Measurements from ENCODE around the gene PITHD1. TPM values are rescaled to one million over a fixed set of nuclear protein-coding genes. Genes with fewer than 3 reads are reported as not detected.
"Not testable (repeated sequence)": the region's sequence is repeated elsewhere in the genome, so short reads cannot be mapped to it uniquely, and the experiment has no call there.

Gene PITHD1
- 40.4 TPM for total RNA-seq
- polyA plus RNA-seq (ENCODE audit: insufficient read depth, low read depth, low replicate concordance) = 57.7 TPM
- long read RNA-seq, donor 1, transcript PITHD1-201 (6 exons, 1,603 nt) = major isoform, 13 of 13 reads
- long read RNA-seq, donor 1, partial matches to known transcripts = 0 of 13 reads
- long read RNA-seq, donor 1, other reads (novel, unspliced or antisense) = 0 of 13 reads
- long read RNA-seq, donor 2, transcript PITHD1-201 (6 exons, 1,603 nt) = major isoform, 6 of 35 reads
- long read RNA-seq, donor 2, partial matches to known transcripts = 29 of 35 reads
- long read RNA-seq, donor 2, other reads (novel, unspliced or antisense) = 0 of 35 reads
- long read RNA-seq, donor 3, transcript PITHD1-201 (6 exons, 1,603 nt) = major isoform, 7 of 8 reads
- long read RNA-seq, donor 3, partial matches to known transcripts = 0 of 8 reads
- long read RNA-seq, donor 3, other reads (novel, unspliced or antisense) = 0 of 8 reads
- long read RNA-seq, donor 4, transcript PITHD1-201 (6 exons, 1,603 nt) = major isoform, 5 of 5 reads
- long read RNA-seq, donor 4, partial matches to known transcripts = 0 of 5 reads
- long read RNA-seq, donor 4, other reads (novel, unspliced or antisense) = 0 of 5 reads
- long read RNA-seq, donor 5, partial matches to known transcripts = 7 of 8 reads
- long read RNA-seq, donor 5, other reads (novel, unspliced or antisense) = 0 of 8 reads
- long read RNA-seq, donor 6, transcript PITHD1-201 (6 exons, 1,603 nt) = major isoform, 5 of 31 reads
- long read RNA-seq, donor 6, partial matches to known transcripts = 26 of 31 reads
- long read RNA-seq, donor 6, other reads (novel, unspliced or antisense) = 0 of 31 reads
- long read RNA-seq, donor 7, transcript PITHD1-201 (6 exons, 1,603 nt) = major isoform, 24 of 38 reads
- long read RNA-seq, donor 7, partial matches to known transcripts = 4 of 38 reads
- long read RNA-seq, donor 7, other reads (novel, unspliced or antisense) = 10 of 38 reads
- long read RNA-seq, donor 8, transcript PITHD1-201 (6 exons, 1,603 nt) = major isoform, 11 of 11 reads
- long read RNA-seq, donor 8, partial matches to known transcripts = 0 of 11 reads
- long read RNA-seq, donor 8, other reads (novel, unspliced or antisense) = 0 of 11 reads
- long read RNA-seq, donor 9, partial matches to known transcripts = 13 of 17 reads
- long read RNA-seq, donor 9, other reads (novel, unspliced or antisense) = 0 of 17 reads
- long read RNA-seq, donor 10, transcript PITHD1-201 (6 exons, 1,603 nt) = major isoform, 11 of 11 reads
- long read RNA-seq, donor 10, partial matches to known transcripts = 0 of 11 reads
- long read RNA-seq, donor 10, other reads (novel, unspliced or antisense) = 0 of 11 reads

- no peaks in the 10 kb centered on the region for H3K9me3 ChIP-seq (ENCODE audit: control insufficient read depth in 2 of 3, insufficient read depth in 1 of 3, low read length in 3 of 3)
- peak within 1 kb of the TSS; percentile 94 to 99 (median 95) for H3K9ac ChIP-seq (ENCODE audit: low read length in 3 of 3)
- FAIRE-seq (no peak), DNase-seq (peak; percentile 91 to 95 (median 93))
- peaks cover 0 to 4% (median 2%) of the 10 kb centered on the region in 3 donors for H3K36me3 ChIP-seq (ENCODE audit: control insufficient read depth in 2 of 3, insufficient read depth in 3 of 3, low read length in 3 of 3)
- no peak for TF ChIP-seq CTCF (IDR thresholded peaks at IDR 0.05; ENCODE audit: borderline replicate concordance, extremely low read depth, insufficient read depth)
- peak within 1 kb of the TSS; percentile 86 to 100 (median 100) for H3K4me3 ChIP-seq (ENCODE audit: low read length in 3 of 3)
- H3K27ac ChIP-seq (ENCODE audit: low read depth in 2 of 2, low read length in 2 of 2) = peak within 1 kb of the TSS; percentile 88 to 92
- H3K27me3 ChIP-seq (ENCODE audit: control insufficient read depth, insufficient read depth, low read length) = no peaks in the 10 kb centered on the region
- peaks cover 0 to 13% (median 11%) of the 10 kb centered on the region in 3 donors for H3K4me1 ChIP-seq (ENCODE audit: control insufficient read depth in 2 of 3, insufficient read depth in 2 of 3, low read depth in 1 of 3, low read length in 3 of 3)
- intact Hi-C loops (cut with DNase I) = no loop called here
Observed at GRCh38 chr1:23777979-23778814, at the start of gene PITHD1. PITHD1 (plus strand) TSS chr1:23778418; CDS start chr1:23778516, 98 bp downstream.

- DNase-seq (no peak), FAIRE-seq (no peak)
- Histone ChIP-seq H3K36me3 (ENCODE audit: control insufficient read depth in 2 of 3, insufficient read depth in 3 of 3, low read length in 3 of 3) (no peaks in the 10 kb centered on the region), H3K27me3 (ENCODE audit: control insufficient read depth, insufficient read depth, low read length) (no peaks in the 10 kb centered on the region), H3K9ac (ENCODE audit: low read length in 3 of 3) (no peak overlapping the region), H3K9me3 (ENCODE audit: control insufficient read depth in 2 of 3, insufficient read depth in 1 of 3, low read length in 3 of 3) (no peaks in the 10 kb centered on the region), H3K4me3 (ENCODE audit: low read length in 3 of 3) (no peak overlapping the region), H3K27ac (ENCODE audit: low read depth in 2 of 2, low read length in 2 of 2) (no peak overlapping the region), H3K4me1 (ENCODE audit: control insufficient read depth in 2 of 3, insufficient read depth in 2 of 3, low read depth in 1 of 3, low read length in 3 of 3) (peaks cover 0 to 12% (median 7%) of the 10 kb centered on the region in 3 donors)
- TF ChIP-seq CTCF (IDR thresholded peaks at IDR 0.05; ENCODE audit: borderline replicate concordance, extremely low read depth, insufficient read depth) = no peak
- intact Hi-C loops (cut with DNase I) = no loop called here
Observed at GRCh38 chr1:23732363-23733224, 45.6 kb upstream of the PITHD1 start.

- H3K4me3 ChIP-seq (ENCODE audit: low read length in 3 of 3); H3K27ac ChIP-seq (ENCODE audit: low read depth in 2 of 2, low read length in 2 of 2): not testable (repeated sequence)
Observed at GRCh38 chr1:23733281-23733680, 44.9 kb upstream of the PITHD1 start.

More at GRCh38 chr1:23733281-23733680, 44.9 kb upstream of the PITHD1 start:
- FAIRE-seq; H3K27me3 ChIP-seq (ENCODE audit: control insufficient read depth, insufficient read depth, low read length); H3K36me3 ChIP-seq (ENCODE audit: control insufficient read depth in 2 of 3, insufficient read depth in 3 of 3, low read length in 3 of 3); intact Hi-C loops (cut with DNase I); DNase-seq; H3K9ac ChIP-seq (ENCODE audit: low read length in 3 of 3); H3K9me3 ChIP-seq (ENCODE audit: control insufficient read depth in 2 of 3, insufficient read depth in 1 of 3, low read length in 3 of 3): not testable (repeated sequence)
- peaks cover 0 to 12% (median 7%) of the 10 kb centered on the region in 3 donors for H3K4me1 ChIP-seq (ENCODE audit: control insufficient read depth in 2 of 3, insufficient read depth in 2 of 3, low read depth in 1 of 3, low read length in 3 of 3)
